ENCODE measurements around the gene MTMR1.

DNA sequence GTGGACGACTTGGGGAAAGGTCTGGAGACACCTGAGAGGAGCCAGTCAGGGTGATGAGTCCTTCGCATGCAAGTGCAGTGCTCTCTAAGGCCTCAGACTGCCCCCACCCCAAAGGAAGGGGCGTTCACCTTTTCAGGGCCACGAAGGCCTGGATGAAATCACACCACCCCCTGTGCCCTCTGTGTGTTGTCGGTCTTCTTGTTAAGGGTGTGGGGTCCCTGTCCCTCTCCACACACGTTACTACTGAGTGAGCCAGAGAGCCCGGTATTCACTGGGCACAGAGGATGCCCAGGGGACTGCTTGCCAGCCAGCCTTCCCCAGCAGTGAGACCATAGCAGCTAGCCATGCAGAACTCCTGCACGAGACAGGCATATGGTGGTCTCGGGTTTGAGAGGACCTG, 72.0 kb downstream of the MTMR1 start:
- no peak for TF ChIP-seq GATA3 (IDR thresholded peaks at IDR 0.05; ENCODE audit: low read depth, low read length)
- no peak for TF ChIP-seq GATA2 (IDR thresholded peaks at IDR 0.05; ENCODE audit: low read depth, low read length)

Measured in SH-SY5Y (cell line).